Nephron progenitor cell (in vitro differentiated cells): ENCODE data around the gene TBXAS1.

ENCODE experiments used
- DNase-seq: peaks from one replicate; pipeline ENCODE4 v3.0.0; 2021
- H3K27ac Mint-ChIP-seq: 2 replicates; pipeline ENCODE4 v1.8.0; 2021; ENCODE audit warnings: mild to moderate bottlenecking, moderate library complexity, mixed read lengths
- H3K27me3 Mint-ChIP-seq: 2 replicates; pipeline ENCODE4 v1.8.0; 2021; ENCODE audit warnings: mild to moderate bottlenecking, low read depth, mixed read lengths; ENCODE audit not compliant: poor library complexity
- H3K36me3 Mint-ChIP-seq: 2 replicates; pipeline ENCODE4 v1.8.0; 2021; ENCODE audit warnings: low read depth, mixed read lengths
- H3K4me1 Mint-ChIP-seq: 2 replicates; pipeline ENCODE4 v1.8.0; 2021; ENCODE audit warnings: mixed read lengths
- H3K4me3 Mint-ChIP-seq: 2 replicates; pipeline ENCODE4 v1.8.0; 2021; ENCODE audit warnings: mild to moderate bottlenecking, moderate library complexity, mixed read lengths
- H3K9me3 Mint-ChIP-seq: 2 replicates; pipeline ENCODE4 v1.8.0; 2021; ENCODE audit warnings: mild to moderate bottlenecking, moderate library complexity, mixed read lengths
- TF ChIP-seq, protein P1 (sequence below): fragments of 200-600 bp; sonication (generic); IDR thresholded peaks from 2 replicates; pipeline ENCODE4 v1.5.0; 2021; ENCODE audit warnings: antibody characterized with exemption

The TBXAS1 gene

DNA sequence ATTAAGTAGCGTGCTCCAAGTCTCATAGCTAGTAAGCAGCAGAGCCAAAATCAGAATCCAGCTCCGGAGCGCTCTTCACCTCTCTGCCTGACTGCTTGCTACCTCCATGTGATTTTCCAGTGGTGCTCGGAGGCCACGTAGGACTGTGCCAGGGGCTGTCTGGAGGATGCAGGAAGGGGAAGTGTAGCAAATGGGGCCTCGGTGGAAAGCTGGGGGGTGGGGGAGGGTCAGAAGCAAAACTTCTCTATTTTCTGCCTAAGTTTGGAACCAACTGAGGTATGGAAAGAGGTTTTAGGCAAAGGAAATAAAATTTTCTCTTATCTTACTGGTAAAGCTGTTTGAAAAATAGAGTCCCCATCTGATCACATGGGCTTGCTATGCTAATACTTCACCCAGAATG lies 108.7 kb downstream of the TBXAS1 start:
- H3K9me3 Mint-ChIP-seq: no peaks in the 10 kb centered on the region
- peaks cover 13% of the 10 kb centered on the region for H3K4me1 Mint-ChIP-seq
- H3K27me3 Mint-ChIP-seq: peaks cover 18% of the 10 kb centered on the region
- no peak for DNase-seq
- no peaks in the 10 kb centered on the region for H3K36me3 Mint-ChIP-seq
- TF ChIP-seq, protein P1, sequence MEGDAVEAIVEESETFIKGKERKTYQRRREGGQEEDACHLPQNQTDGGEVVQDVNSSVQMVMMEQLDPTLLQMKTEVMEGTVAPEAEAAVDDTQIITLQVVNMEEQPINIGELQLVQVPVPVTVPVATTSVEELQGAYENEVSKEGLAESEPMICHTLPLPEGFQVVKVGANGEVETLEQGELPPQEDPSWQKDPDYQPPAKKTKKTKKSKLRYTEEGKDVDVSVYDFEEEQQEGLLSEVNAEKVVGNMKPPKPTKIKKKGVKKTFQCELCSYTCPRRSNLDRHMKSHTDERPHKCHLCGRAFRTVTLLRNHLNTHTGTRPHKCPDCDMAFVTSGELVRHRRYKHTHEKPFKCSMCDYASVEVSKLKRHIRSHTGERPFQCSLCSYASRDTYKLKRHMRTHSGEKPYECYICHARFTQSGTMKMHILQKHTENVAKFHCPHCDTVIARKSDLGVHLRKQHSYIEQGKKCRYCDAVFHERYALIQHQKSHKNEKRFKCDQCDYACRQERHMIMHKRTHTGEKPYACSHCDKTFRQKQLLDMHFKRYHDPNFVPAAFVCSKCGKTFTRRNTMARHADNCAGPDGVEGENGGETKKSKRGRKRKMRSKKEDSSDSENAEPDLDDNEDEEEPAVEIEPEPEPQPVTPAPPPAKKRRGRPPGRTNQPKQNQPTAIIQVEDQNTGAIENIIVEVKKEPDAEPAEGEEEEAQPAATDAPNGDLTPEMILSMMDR: no peak
- no peak overlapping the region for H3K27ac Mint-ChIP-seq
- no peak overlapping the region for H3K4me3 Mint-ChIP-seq

- Mint-ChIP-seq H3K36me3 (peaks cover 4% of the 10 kb centered on the region), H3K4me1 (peaks cover 22% of the 10 kb centered on the region), H3K27me3 (peaks cover 26% of the 10 kb centered on the region), H3K27ac (no peak overlapping the region), H3K9me3 (peaks cover 8% of the 10 kb centered on the region), H3K4me3 (no peak overlapping the region)
- TF ChIP-seq, protein P1: no peak
- no peak for DNase-seq
Measured at GRCh38 chr7:139940866-139941265, 111.8 kb downstream of the TBXAS1 start.

GRCh38 chr7:139941421-139941820 lies 112.4 kb downstream of the TBXAS1 start:
- TF ChIP-seq, protein P1: no peak
- Mint-ChIP-seq H3K4me3 (no peak overlapping the region), H3K4me1 (peaks cover 22% of the 10 kb centered on the region), H3K27me3 (peaks cover 29% of the 10 kb centered on the region), H3K36me3 (peaks cover 7% of the 10 kb centered on the region), H3K27ac (no peak overlapping the region), H3K9me3 (peaks cover 13% of the 10 kb centered on the region)
- no peak for DNase-seq

- Mint-ChIP-seq H3K27me3 (peaks cover 29% of the 10 kb centered on the region), H3K9me3 (peaks cover 18% of the 10 kb centered on the region), H3K4me3 (no peak overlapping the region), H3K27ac (no peak overlapping the region), H3K4me1 (peaks cover 22% of the 10 kb centered on the region), H3K36me3 (peaks cover 11% of the 10 kb centered on the region)
- TF ChIP-seq, protein P1: no peak
- no peak for DNase-seq
Measured at GRCh38 chr7:139941866-139942265, 112.8 kb downstream of the TBXAS1 start.

- TF ChIP-seq, protein P1: no peak
- H3K9me3 Mint-ChIP-seq: peaks cover 22% of the 10 kb centered on the region
- H3K4me3 Mint-ChIP-seq: no peak overlapping the region
- peaks cover 11% of the 10 kb centered on the region for H3K36me3 Mint-ChIP-seq
- H3K27ac Mint-ChIP-seq: no peak overlapping the region
- DNase-seq: no peak
- peaks cover 29% of the 10 kb centered on the region for H3K27me3 Mint-ChIP-seq
- H3K4me1 Mint-ChIP-seq: peaks cover 18% of the 10 kb centered on the region
Measured at GRCh38 chr7:139942636-139943035, 113.6 kb downstream of the TBXAS1 start.

GRCh38 chr7:139943401-139943800 lies 114.3 kb downstream of the TBXAS1 start:
- Mint-ChIP-seq H3K27ac (peak overlapping the region; percentile 26), H3K9me3 (peaks cover 27% of the 10 kb centered on the region), H3K4me3 (no peak overlapping the region), H3K4me1 (peaks cover 14% of the 10 kb centered on the region), H3K36me3 (peaks cover 11% of the 10 kb centered on the region), H3K27me3 (peaks cover 29% of the 10 kb centered on the region)
- DNase-seq: no peak
- TF ChIP-seq, protein P1: no peak
